Spinal cord (tissue), 10 donors: Measurements from ENCODE around the gene ZNF107. TPM values are rescaled to one million over a fixed set of nuclear protein-coding genes. Genes with fewer than 3 reads are reported as not detected.
"Not testable (repeated sequence)": the region's sequence is repeated elsewhere in the genome, so short reads cannot be mapped to it uniquely, and the experiment has no call there.

Experiments
- DNase-seq, 6 donors: peaks; one replicate each; pipeline versions ENCODE4 v3.0.0 to v3.0.0-alpha.2; 2013 to 2015; ENCODE audit warnings: low spot score in 6 of 6, low read depth in 4 of 6
- H3K27ac ChIP-seq: one replicate; pipeline ENCODE4 v1.5.1; 2013; ENCODE audit warnings: low read depth, low read length, control low read depth
- H3K27me3 ChIP-seq: one replicate; pipeline ENCODE4 v1.6.1; 2013; ENCODE audit warnings: low read length; ENCODE audit not compliant: control insufficient read depth, insufficient read depth
- H3K36me3 ChIP-seq: one replicate; pipeline ENCODE4 v1.6.1; 2013; ENCODE audit warnings: low read length; ENCODE audit not compliant: control insufficient read depth, insufficient read depth
- H3K4me1 ChIP-seq: one replicate; pipeline ENCODE4 v1.6.1; 2013; ENCODE audit warnings: low read length; ENCODE audit not compliant: control insufficient read depth, insufficient read depth
- H3K4me3 ChIP-seq: one replicate; pipeline ENCODE4 v1.5.1; 2013; ENCODE audit warnings: low read depth, low read length, control low read depth
- H3K9me3 ChIP-seq: one replicate; pipeline ENCODE4 v1.6.1; 2013; ENCODE audit warnings: low read length; ENCODE audit not compliant: control insufficient read depth, insufficient read depth
- WGBS: methylation state at CpG from one replicate; pipeline ENCODE4 v1.1.5; 2013; ENCODE audit warnings: missing lambda C conversion rate; ENCODE audit not compliant: insufficient coverage; 5-methylcytosine and 5-hydroxymethylcytosine counted together
- polyA plus RNA-seq, 2 donors: library from polyadenylated mRNA; unstranded; fragments of 120-200 nt; gene quantifications; one replicate each; pipeline ENCODE4 v1.2.1, GENCODE V29; 2013; ENCODE audit not compliant: insufficient read length in 2 of 2
- total RNA-seq, 2 donors: library from RNA; depleted of rRNA in 1 of 2; stranded (reverse); fragments of 120-200 nt in 1 of 2; fragments of >200 nt in 1 of 2; gene quantifications; one replicate each; pipeline versions ENCODE4 v1.2.3 to v1.2.4, GENCODE V29; 2013 to 2014
- donor health status: healthy.

ZNF107 gene
- total and polyA plus RNA-seq, 4 donors, result 6.5 to 12.2 (median 9.3) TPM

DNA sequence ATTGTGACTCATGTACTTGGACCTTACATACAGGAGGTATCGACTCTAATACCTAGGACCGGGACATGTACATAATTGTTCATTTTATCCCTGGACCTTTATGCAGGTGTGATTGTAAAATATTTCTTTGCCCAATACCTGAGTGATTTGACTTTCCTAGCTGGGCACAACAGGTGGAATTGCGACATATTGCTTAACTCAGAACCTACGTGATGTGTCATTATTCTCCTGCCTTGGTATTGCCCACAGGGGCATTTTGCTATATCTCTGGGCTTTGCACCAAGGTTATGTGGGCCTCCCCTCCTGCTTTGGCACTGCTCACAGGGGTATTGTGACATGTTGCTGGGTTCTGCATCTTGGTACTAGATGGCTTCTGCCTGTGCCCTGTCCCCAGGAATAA is 23.9 kb upstream of the ZNF107 start:
- Histone ChIP-seq H3K4me1 (no peaks in the 10 kb centered on the region), H3K36me3 (no peaks in the 10 kb centered on the region), H3K9me3 (peaks cover 2% of the 10 kb centered on the region), H3K27me3 (no peaks in the 10 kb centered on the region), H3K4me3 (no peak overlapping the region), H3K27ac (no peak overlapping the region)
- 78% methylated on average over 2 of the region's 4 CpGs for WGBS
- DNase-seq, result no peak

GRCh38 chr7:64642875-64643274 is 23.1 kb upstream of the ZNF107 start:
- Histone ChIP-seq H3K4me1 (no peaks in the 10 kb centered on the region), H3K4me3 (no peak overlapping the region), H3K9me3 (peaks cover 2% of the 10 kb centered on the region), H3K27ac (no peak overlapping the region), H3K27me3 (no peaks in the 10 kb centered on the region), H3K36me3 (no peaks in the 10 kb centered on the region)
- no peak for DNase-seq
- 85% methylated on average over 2 of the region's 2 CpGs for WGBS

DNA sequence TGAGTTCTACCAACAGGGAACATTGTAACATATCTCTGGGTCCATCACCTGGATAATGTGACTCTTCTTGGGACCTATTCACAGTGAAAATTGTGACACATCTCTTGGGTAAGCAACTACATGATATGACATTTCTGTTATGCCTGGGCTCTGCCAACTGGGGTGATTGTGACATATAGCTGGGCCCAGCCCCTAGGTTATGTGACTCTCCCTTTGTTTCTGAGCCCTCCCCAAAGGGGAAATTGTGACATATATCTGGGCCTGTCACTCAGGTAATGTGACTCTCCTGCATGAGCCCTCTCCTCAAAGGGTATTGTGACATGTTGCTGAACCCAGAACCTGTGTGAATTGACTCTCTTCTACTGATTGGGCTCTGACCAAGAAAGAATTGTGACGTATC is 22.4 kb upstream of the ZNF107 start:
- Histone ChIP-seq H3K27ac (no peak overlapping the region), H3K27me3 (no peaks in the 10 kb centered on the region), H3K4me1 (no peaks in the 10 kb centered on the region), H3K36me3 (no peaks in the 10 kb centered on the region), H3K9me3 (peaks cover 2% of the 10 kb centered on the region), H3K4me3 (no peak overlapping the region)
- no CpG with 5 or more reads among the region's 1 CpG for WGBS
- DNase-seq, result no peak

DNA sequence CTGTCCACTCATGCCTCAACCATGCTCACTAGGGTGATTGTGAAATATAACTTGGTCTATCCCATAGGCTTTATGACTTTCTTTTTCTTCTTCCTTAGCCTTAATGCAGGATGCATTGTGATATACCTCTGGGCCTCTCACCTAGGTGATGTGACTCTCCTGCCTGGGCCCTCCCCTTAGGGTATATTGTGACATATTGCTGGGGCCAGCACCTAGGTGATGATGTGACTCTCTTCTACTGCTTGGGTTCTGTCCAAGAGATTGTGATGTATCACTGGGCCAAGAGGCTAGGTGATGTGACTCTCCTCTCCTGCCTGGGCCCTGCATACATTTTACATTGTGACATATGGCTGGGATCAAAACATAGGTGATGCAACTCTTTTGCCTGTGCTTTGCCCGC is 14.7 kb upstream of the ZNF107 start:
- no peaks in the 10 kb centered on the region for H3K9me3 ChIP-seq
- H3K36me3 ChIP-seq, result no peaks in the 10 kb centered on the region
- no peaks in the 10 kb centered on the region for H3K4me1 ChIP-seq
- 83% methylated on average over 1 of the region's 1 CpG for WGBS
- DNase-seq, result no peak
- H3K4me3 ChIP-seq, result no peak overlapping the region
- no peaks in the 10 kb centered on the region for H3K27me3 ChIP-seq
- no peak overlapping the region for H3K27ac ChIP-seq

DNA sequence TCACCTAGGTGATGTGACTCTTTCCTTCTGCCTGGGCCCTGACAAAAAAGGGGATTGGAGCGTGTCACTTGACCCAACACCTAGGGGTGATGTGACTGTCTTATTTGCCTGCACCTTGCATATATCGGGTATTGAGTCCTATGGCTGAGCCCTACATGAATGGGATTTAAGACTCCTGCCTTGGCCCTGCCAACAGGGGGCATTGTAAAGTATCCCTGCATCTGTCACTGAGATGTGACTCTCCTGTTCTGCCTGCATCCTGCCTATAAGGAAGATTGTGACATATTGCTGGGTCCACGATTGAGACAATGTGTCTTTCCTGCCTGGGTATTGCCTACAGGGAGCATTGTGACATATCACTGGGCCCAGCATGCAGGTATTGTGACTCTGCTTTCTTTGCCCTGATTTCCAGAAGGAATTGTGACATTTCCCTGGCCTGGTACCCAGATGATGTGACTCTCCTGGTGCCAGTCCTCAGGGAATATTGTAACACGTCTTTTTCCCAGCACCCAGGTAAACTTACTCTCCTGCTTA is 14.2 kb upstream of the ZNF107 start:
- no peak overlapping the region for H3K27ac ChIP-seq
- no peak for DNase-seq
- no peaks in the 10 kb centered on the region for H3K27me3 ChIP-seq
- no peaks in the 10 kb centered on the region for H3K9me3 ChIP-seq
- no peaks in the 10 kb centered on the region for H3K4me1 ChIP-seq
- WGBS, result 80% methylated on average over 3 of the region's 4 CpGs
- H3K4me3 ChIP-seq, result no peak overlapping the region
- no peaks in the 10 kb centered on the region for H3K36me3 ChIP-seq

GRCh38 chr7:64653721-64654401 is 12.1 kb upstream of the ZNF107 start:
- Histone ChIP-seq H3K9me3 (no peaks in the 10 kb centered on the region), H3K27me3 (no peaks in the 10 kb centered on the region), H3K36me3 (no peaks in the 10 kb centered on the region), H3K4me3 (no peak overlapping the region), H3K27ac (no peak overlapping the region), H3K4me1 (no peaks in the 10 kb centered on the region)
- no peak for DNase-seq
- 98% methylated on average over 6 of the region's 11 CpGs for WGBS

DNA sequence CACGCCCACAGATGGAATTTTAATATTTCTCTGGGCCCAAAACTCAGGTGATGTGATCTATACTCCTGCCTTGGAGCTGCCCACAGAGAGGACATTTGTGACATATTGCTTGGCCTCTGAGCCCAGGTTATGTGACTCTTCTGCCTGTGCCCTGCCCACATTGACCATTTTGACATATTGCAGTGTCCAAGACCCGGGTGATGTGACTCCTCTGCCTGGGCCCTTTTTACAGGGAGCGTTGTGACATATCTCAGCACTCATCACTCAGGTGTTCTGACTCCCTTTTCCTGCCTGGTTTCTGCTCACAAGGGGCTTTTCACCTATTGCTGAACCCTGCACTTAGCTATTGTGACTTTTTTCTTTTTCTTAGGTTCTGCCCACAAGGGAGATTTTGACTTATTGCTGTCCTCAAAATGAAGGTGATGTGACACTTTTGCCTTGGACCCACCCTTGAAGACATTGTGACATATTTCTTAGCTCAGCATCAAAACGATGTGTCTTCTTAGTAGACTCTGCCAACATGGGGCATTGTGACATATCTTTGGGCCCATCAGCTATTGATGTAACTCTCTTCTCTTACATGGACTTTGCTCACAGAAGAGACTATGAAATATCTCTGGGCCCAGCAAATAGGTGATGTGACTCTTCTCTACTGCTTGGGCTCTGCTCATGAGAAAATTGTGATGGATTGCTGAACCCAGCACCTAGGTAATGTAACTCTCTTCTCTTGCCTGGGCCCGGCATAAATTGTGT is 11.0 kb upstream of the ZNF107 start:
- H3K36me3 ChIP-seq, result no peaks in the 10 kb centered on the region
- no peaks in the 10 kb centered on the region for H3K27me3 ChIP-seq
- 71% methylated on average over 4 of the region's 5 CpGs for WGBS
- H3K4me3 ChIP-seq, result no peak overlapping the region
- H3K4me1 ChIP-seq, result no peaks in the 10 kb centered on the region
- no peak overlapping the region for H3K27ac ChIP-seq
- H3K9me3 ChIP-seq, result no peaks in the 10 kb centered on the region
- DNase-seq, result no peak

GRCh38 chr7:64655811-64656210 is 10.1 kb upstream of the ZNF107 start:
- 63% methylated on average over 2 of the region's 2 CpGs for WGBS
- H3K9me3 ChIP-seq, result no peaks in the 10 kb centered on the region
- no peak for DNase-seq

GRCh38 chr7:64656489-64656888 is 9.4 kb upstream of the ZNF107 start:
- Histone ChIP-seq H3K36me3 (no peaks in the 10 kb centered on the region), H3K27me3 (no peaks in the 10 kb centered on the region), H3K27ac (no peak overlapping the region), H3K9me3 (no peaks in the 10 kb centered on the region), H3K4me3 (no peak overlapping the region), H3K4me1 (no peaks in the 10 kb centered on the region)
- no CpG with 5 or more reads among the region's 3 CpGs for WGBS
- no peak for DNase-seq

More at GRCh38 chr7:64655811-64656210, 10.1 kb upstream of the ZNF107 start:
- H3K36me3 ChIP-seq, result no peaks in the 10 kb centered on the region
- H3K4me3 ChIP-seq, result no peak overlapping the region
- no peaks in the 10 kb centered on the region for H3K27me3 ChIP-seq
- no peak overlapping the region for H3K27ac ChIP-seq
- H3K4me1 ChIP-seq, result no peaks in the 10 kb centered on the region

DNA sequence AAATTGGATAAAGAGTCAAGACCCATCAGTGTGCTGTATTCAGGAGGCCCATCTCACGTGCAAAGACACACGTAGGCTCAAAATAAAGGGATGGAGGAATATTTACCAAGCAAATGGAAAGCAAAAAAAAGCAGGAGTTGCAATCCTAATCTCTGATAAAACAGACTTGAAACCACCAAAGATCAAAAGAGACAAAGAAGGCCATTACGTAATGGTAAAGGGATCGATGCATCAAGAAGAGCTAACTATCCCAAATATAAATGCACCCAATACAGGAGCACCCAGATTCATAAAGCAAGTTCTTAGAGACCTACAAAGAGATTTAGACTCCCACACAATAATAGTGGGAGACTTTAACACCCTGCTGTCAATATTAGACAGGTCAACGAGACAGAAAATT is 3.8 kb upstream of the ZNF107 start:
- DNase-seq, H3K4me1 ChIP-seq, H3K9me3 ChIP-seq, H3K27me3 ChIP-seq, H3K36me3 ChIP-seq, H3K4me3 ChIP-seq, H3K27ac ChIP-seq: not testable (repeated sequence)
- WGBS, result 57% methylated on average over 1 of the region's 5 CpGs
